ENCODE data around the gene AFF3.

AFF3 gene

GRCh38 chr2:99831772-99832171 lies 310.6 kb downstream of the AFF3 start:
- no peak overlapping the region for H3K27ac ChIP-seq (ENCODE audit: low read depth, low read length)
- H3K9ac ChIP-seq (ENCODE audit: low read length): no peak overlapping the region
- H3K27me3 ChIP-seq (ENCODE audit: control insufficient read depth, insufficient read depth, low read length): no peaks in the 10 kb centered on the region
- H3K36me3 ChIP-seq (ENCODE audit: control insufficient read depth, insufficient read depth, low read length): no peaks in the 10 kb centered on the region
- H3K4me3 ChIP-seq (ENCODE audit: low read length): no peak overlapping the region
- H3K4me1 ChIP-seq (ENCODE audit: control insufficient read depth, insufficient read depth, low read length): no peaks in the 10 kb centered on the region

- no peak overlapping the region for H3K27ac ChIP-seq (ENCODE audit: low read depth, low read length)
- no peak overlapping the region for H3K9ac ChIP-seq (ENCODE audit: low read length)
- no peaks in the 10 kb centered on the region for H3K4me1 ChIP-seq (ENCODE audit: control insufficient read depth, insufficient read depth, low read length)
- no peaks in the 10 kb centered on the region for H3K36me3 ChIP-seq (ENCODE audit: control insufficient read depth, insufficient read depth, low read length)
- H3K27me3 ChIP-seq (ENCODE audit: control insufficient read depth, insufficient read depth, low read length): no peaks in the 10 kb centered on the region
- no peak overlapping the region for H3K4me3 ChIP-seq (ENCODE audit: low read length)
These were observed 314.9 kb downstream of the AFF3 start for GRCh38 chr2:99827296-99827999.

- Histone ChIP-seq H3K36me3 (ENCODE audit: control insufficient read depth, insufficient read depth, low read length) (no peaks in the 10 kb centered on the region), H3K27ac (ENCODE audit: low read depth, low read length) (no peak overlapping the region), H3K4me1 (ENCODE audit: control insufficient read depth, insufficient read depth, low read length) (no peaks in the 10 kb centered on the region), H3K27me3 (ENCODE audit: control insufficient read depth, insufficient read depth, low read length) (no peaks in the 10 kb centered on the region), H3K9ac (ENCODE audit: low read length) (no peak overlapping the region), H3K4me3 (ENCODE audit: low read length) (no peak overlapping the region)
These were observed 316.8 kb downstream of the AFF3 start for GRCh38 chr2:99825630-99826029.

GRCh38 chr2:99824758-99825157 lies 317.6 kb downstream of the AFF3 start:
- Histone ChIP-seq H3K4me1 (ENCODE audit: control insufficient read depth, insufficient read depth, low read length) (no peaks in the 10 kb centered on the region), H3K9ac (ENCODE audit: low read length) (no peak overlapping the region), H3K4me3 (ENCODE audit: low read length) (no peak overlapping the region), H3K27me3 (ENCODE audit: control insufficient read depth, insufficient read depth, low read length) (no peaks in the 10 kb centered on the region), H3K36me3 (ENCODE audit: control insufficient read depth, insufficient read depth, low read length) (no peaks in the 10 kb centered on the region), H3K27ac (ENCODE audit: low read depth, low read length) (no peak overlapping the region)

- Histone ChIP-seq H3K36me3 (ENCODE audit: control insufficient read depth, insufficient read depth, low read length) (no peaks in the 10 kb centered on the region), H3K4me3 (ENCODE audit: low read length) (no peak overlapping the region), H3K27ac (ENCODE audit: low read depth, low read length) (no peak overlapping the region)
These were observed 319.7 kb downstream of the AFF3 start for GRCh38 chr2:99822474-99823207.

GRCh38 chr2:99821984-99822383 lies 320.4 kb downstream of the AFF3 start:
- Histone ChIP-seq H3K4me3 (ENCODE audit: low read length) (no peak overlapping the region), H3K36me3 (ENCODE audit: control insufficient read depth, insufficient read depth, low read length) (no peaks in the 10 kb centered on the region), H3K9ac (ENCODE audit: low read length) (no peak overlapping the region), H3K4me1 (ENCODE audit: control insufficient read depth, insufficient read depth, low read length) (no peaks in the 10 kb centered on the region), H3K27ac (ENCODE audit: low read depth, low read length) (no peak overlapping the region), H3K27me3 (ENCODE audit: control insufficient read depth, insufficient read depth, low read length) (no peaks in the 10 kb centered on the region)

More at GRCh38 chr2:99822474-99823207, 319.7 kb downstream of the AFF3 start:
- Histone ChIP-seq H3K9ac (ENCODE audit: low read length) (no peak overlapping the region), H3K4me1 (ENCODE audit: control insufficient read depth, insufficient read depth, low read length) (no peaks in the 10 kb centered on the region), H3K27me3 (ENCODE audit: control insufficient read depth, insufficient read depth, low read length) (no peaks in the 10 kb centered on the region)

GRCh38 chr2:99821572-99821971 lies 320.8 kb downstream of the AFF3 start:
- H3K4me3 ChIP-seq (ENCODE audit: low read length): no peak overlapping the region
- no peak overlapping the region for H3K27ac ChIP-seq (ENCODE audit: low read depth, low read length)
- H3K4me1 ChIP-seq (ENCODE audit: control insufficient read depth, insufficient read depth, low read length): no peaks in the 10 kb centered on the region
- no peaks in the 10 kb centered on the region for H3K27me3 ChIP-seq (ENCODE audit: control insufficient read depth, insufficient read depth, low read length)
- H3K9ac ChIP-seq (ENCODE audit: low read length): no peak overlapping the region
- H3K36me3 ChIP-seq (ENCODE audit: control insufficient read depth, insufficient read depth, low read length): no peaks in the 10 kb centered on the region

GRCh38 chr2:99821039-99821438 lies 321.4 kb downstream of the AFF3 start:
- no peaks in the 10 kb centered on the region for H3K4me1 ChIP-seq (ENCODE audit: control insufficient read depth, insufficient read depth, low read length)
- no peak overlapping the region for H3K9ac ChIP-seq (ENCODE audit: low read length)

GRCh38 chr2:99819766-99820165 lies 322.6 kb downstream of the AFF3 start:
- Histone ChIP-seq H3K27me3 (ENCODE audit: control insufficient read depth, insufficient read depth, low read length) (no peaks in the 10 kb centered on the region), H3K36me3 (ENCODE audit: control insufficient read depth, insufficient read depth, low read length) (no peaks in the 10 kb centered on the region), H3K4me3 (ENCODE audit: low read length) (no peak overlapping the region), H3K27ac (ENCODE audit: low read depth, low read length) (no peak overlapping the region), H3K4me1 (ENCODE audit: control insufficient read depth, insufficient read depth, low read length) (no peaks in the 10 kb centered on the region), H3K9ac (ENCODE audit: low read length) (no peak overlapping the region)

More at GRCh38 chr2:99821039-99821438, 321.4 kb downstream of the AFF3 start:
- Histone ChIP-seq H3K4me3 (ENCODE audit: low read length) (no peak overlapping the region), H3K27ac (ENCODE audit: low read depth, low read length) (no peak overlapping the region), H3K36me3 (ENCODE audit: control insufficient read depth, insufficient read depth, low read length) (no peaks in the 10 kb centered on the region), H3K27me3 (ENCODE audit: control insufficient read depth, insufficient read depth, low read length) (no peaks in the 10 kb centered on the region)

GRCh38 chr2:99818842-99819241 lies 323.5 kb downstream of the AFF3 start:
- H3K36me3 ChIP-seq (ENCODE audit: control insufficient read depth, insufficient read depth, low read length): no peaks in the 10 kb centered on the region
- H3K9ac ChIP-seq (ENCODE audit: low read length): no peak overlapping the region

GRCh38 chr2:99816908-99817307 lies 325.5 kb downstream of the AFF3 start:
- Histone ChIP-seq H3K9ac (ENCODE audit: low read length) (no peak overlapping the region), H3K27me3 (ENCODE audit: control insufficient read depth, insufficient read depth, low read length) (no peaks in the 10 kb centered on the region), H3K36me3 (ENCODE audit: control insufficient read depth, insufficient read depth, low read length) (no peaks in the 10 kb centered on the region), H3K4me1 (ENCODE audit: control insufficient read depth, insufficient read depth, low read length) (no peaks in the 10 kb centered on the region), H3K4me3 (ENCODE audit: low read length) (no peak overlapping the region), H3K27ac (ENCODE audit: low read depth, low read length) (no peak overlapping the region)

More at GRCh38 chr2:99818842-99819241, 323.5 kb downstream of the AFF3 start:
- H3K4me1 ChIP-seq (ENCODE audit: control insufficient read depth, insufficient read depth, low read length): no peaks in the 10 kb centered on the region
- no peaks in the 10 kb centered on the region for H3K27me3 ChIP-seq (ENCODE audit: control insufficient read depth, insufficient read depth, low read length)
- no peak overlapping the region for H3K27ac ChIP-seq (ENCODE audit: low read depth, low read length)
- no peak overlapping the region for H3K4me3 ChIP-seq (ENCODE audit: low read length)

- Histone ChIP-seq H3K9ac (ENCODE audit: low read length) (no peak overlapping the region), H3K27me3 (ENCODE audit: control insufficient read depth, insufficient read depth, low read length) (no peaks in the 10 kb centered on the region), H3K27ac (ENCODE audit: low read depth, low read length) (no peak overlapping the region), H3K4me1 (ENCODE audit: control insufficient read depth, insufficient read depth, low read length) (no peaks in the 10 kb centered on the region), H3K36me3 (ENCODE audit: control insufficient read depth, insufficient read depth, low read length) (no peaks in the 10 kb centered on the region), H3K4me3 (ENCODE audit: low read length) (no peak overlapping the region)
These were observed 330.0 kb downstream of the AFF3 start for GRCh38 chr2:99812426-99812825.

GRCh38 chr2:99811544-99811943 lies 330.8 kb downstream of the AFF3 start:
- H3K4me3 ChIP-seq (ENCODE audit: low read length): no peak overlapping the region
- H3K27ac ChIP-seq (ENCODE audit: low read depth, low read length): no peak overlapping the region

More at GRCh38 chr2:99811544-99811943, 330.8 kb downstream of the AFF3 start:
- H3K36me3 ChIP-seq (ENCODE audit: control insufficient read depth, insufficient read depth, low read length): no peaks in the 10 kb centered on the region
- H3K4me1 ChIP-seq (ENCODE audit: control insufficient read depth, insufficient read depth, low read length): no peaks in the 10 kb centered on the region
- no peak overlapping the region for H3K9ac ChIP-seq (ENCODE audit: low read length)
- no peaks in the 10 kb centered on the region for H3K27me3 ChIP-seq (ENCODE audit: control insufficient read depth, insufficient read depth, low read length)
